Measurements from ENCODE around the gene KRTAP5-7. TPM values are rescaled to one million over a fixed set of nuclear protein-coding genes. Genes with fewer than 3 reads are reported as not detected.

Gene KRTAP5-7
- total RNA-seq, 1 donor from 2014 or later: not detected

DNA sequence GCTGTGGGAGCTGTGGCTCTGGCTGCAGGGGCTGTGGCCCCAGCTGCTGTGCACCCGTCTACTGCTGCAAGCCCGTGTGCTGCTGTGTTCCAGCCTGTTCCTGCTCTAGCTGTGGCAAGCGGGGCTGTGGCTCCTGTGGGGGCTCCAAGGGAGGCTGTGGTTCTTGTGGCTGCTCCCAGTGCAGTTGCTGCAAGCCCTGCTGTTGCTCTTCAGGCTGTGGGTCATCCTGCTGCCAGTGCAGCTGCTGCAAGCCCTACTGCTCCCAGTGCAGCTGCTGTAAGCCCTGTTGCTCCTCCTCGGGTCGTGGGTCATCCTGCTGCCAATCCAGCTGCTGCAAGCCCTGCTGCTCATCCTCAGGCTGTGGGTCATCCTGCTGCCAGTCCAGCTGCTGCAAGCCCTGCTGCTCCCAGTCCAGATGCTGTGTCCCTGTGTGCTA is 21.7 kb downstream of the KRTAP5-7 start:
- Mint-ChIP-seq H3K27ac (ENCODE audit: unreplicated experiment) (no peak overlapping the region), H3K27me3 (ENCODE audit: low read depth, unreplicated experiment) (peaks cover 47% of the 10 kb centered on the region), H3K4me3 (ENCODE audit: unreplicated experiment) (no peak overlapping the region), H3K4me1 (ENCODE audit: low read depth, unreplicated experiment) (no peaks in the 10 kb centered on the region), H3K9me3 (ENCODE audit: unreplicated experiment) (peaks cover 9% of the 10 kb centered on the region), H3K36me3 (ENCODE audit: low read depth, unreplicated experiment) (peaks cover 6% of the 10 kb centered on the region)
- DNase-seq (ENCODE audit: low read depth) (no peak), FAIRE-seq (no peak)
- no peaks in the 10 kb centered on the region for H3K4me1 ChIP-seq (ENCODE audit: insufficient read depth, low read length)
- no peak overlapping the region for H2AFZ ChIP-seq (ENCODE audit: low read depth, low read length)
- no peak overlapping the region for H3K27ac ChIP-seq (ENCODE audit: low read depth, low read length)
- no peaks in the 10 kb centered on the region for H4K20me1 ChIP-seq (ENCODE audit: insufficient read depth, low read length)
- no peak overlapping the region for H3K4me2 ChIP-seq (ENCODE audit: low read length)
- no peak overlapping the region for H3K9ac ChIP-seq (ENCODE audit: low read length)
- no peaks in the 10 kb centered on the region for H3K79me2 ChIP-seq (ENCODE audit: insufficient read depth, low read length)
- TF ChIP-seq, protein P1, sequence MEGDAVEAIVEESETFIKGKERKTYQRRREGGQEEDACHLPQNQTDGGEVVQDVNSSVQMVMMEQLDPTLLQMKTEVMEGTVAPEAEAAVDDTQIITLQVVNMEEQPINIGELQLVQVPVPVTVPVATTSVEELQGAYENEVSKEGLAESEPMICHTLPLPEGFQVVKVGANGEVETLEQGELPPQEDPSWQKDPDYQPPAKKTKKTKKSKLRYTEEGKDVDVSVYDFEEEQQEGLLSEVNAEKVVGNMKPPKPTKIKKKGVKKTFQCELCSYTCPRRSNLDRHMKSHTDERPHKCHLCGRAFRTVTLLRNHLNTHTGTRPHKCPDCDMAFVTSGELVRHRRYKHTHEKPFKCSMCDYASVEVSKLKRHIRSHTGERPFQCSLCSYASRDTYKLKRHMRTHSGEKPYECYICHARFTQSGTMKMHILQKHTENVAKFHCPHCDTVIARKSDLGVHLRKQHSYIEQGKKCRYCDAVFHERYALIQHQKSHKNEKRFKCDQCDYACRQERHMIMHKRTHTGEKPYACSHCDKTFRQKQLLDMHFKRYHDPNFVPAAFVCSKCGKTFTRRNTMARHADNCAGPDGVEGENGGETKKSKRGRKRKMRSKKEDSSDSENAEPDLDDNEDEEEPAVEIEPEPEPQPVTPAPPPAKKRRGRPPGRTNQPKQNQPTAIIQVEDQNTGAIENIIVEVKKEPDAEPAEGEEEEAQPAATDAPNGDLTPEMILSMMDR (IDR thresholded peaks at IDR 0.05; ENCODE audit: insufficient read depth, low read depth, low read length): no peak
- no peak for TF ChIP-seq EZH2 (IDR thresholded peaks at IDR 0.05; ENCODE audit: insufficient read depth, low read length)
- no peak overlapping the region for H3K4me3 ChIP-seq (ENCODE audit: insufficient read depth, low read depth, low read length)
- H3K9me3 ChIP-seq (ENCODE audit: insufficient read depth, low read depth, low read length): no peaks in the 10 kb centered on the region
- H3K27me3 ChIP-seq (ENCODE audit: insufficient read depth, low read length): no peaks in the 10 kb centered on the region
- no peaks in the 10 kb centered on the region for H3K36me3 ChIP-seq (ENCODE audit: insufficient read depth, low read length)

DNA sequence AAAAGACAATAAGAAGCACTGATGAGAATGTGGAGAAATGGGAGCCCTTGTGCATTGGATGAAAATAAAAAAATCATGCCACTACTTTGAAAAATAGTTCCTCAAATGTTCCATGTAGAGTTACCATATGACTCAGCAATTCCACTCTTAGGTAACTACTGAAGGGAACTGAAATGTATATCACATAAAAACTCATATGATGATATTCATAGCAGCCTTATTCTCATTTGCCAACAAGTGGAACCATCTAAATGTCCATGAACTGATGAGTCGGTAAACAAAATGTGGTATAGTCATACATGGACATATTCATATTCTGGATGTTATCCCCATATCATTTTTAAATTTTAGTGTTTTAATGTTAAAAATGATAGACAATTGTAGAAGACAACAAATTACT is 24.6 kb downstream of the KRTAP5-7 start:
- Histone ChIP-seq H3K4me2 (ENCODE audit: low read length) (no peak overlapping the region), H2AFZ (ENCODE audit: low read depth, low read length) (no peak overlapping the region), H3K4me1 (ENCODE audit: insufficient read depth, low read length) (no peaks in the 10 kb centered on the region), H3K79me2 (ENCODE audit: insufficient read depth, low read length) (no peaks in the 10 kb centered on the region), H3K27me3 (ENCODE audit: insufficient read depth, low read length) (no peaks in the 10 kb centered on the region), H3K9me3 (ENCODE audit: insufficient read depth, low read depth, low read length) (no peaks in the 10 kb centered on the region), H3K9ac (ENCODE audit: low read length) (no peak overlapping the region), H3K27ac (ENCODE audit: low read depth, low read length) (no peak overlapping the region), H3K4me3 (ENCODE audit: insufficient read depth, low read depth, low read length) (no peak overlapping the region), H4K20me1 (ENCODE audit: insufficient read depth, low read length) (no peaks in the 10 kb centered on the region), H3K36me3 (ENCODE audit: insufficient read depth, low read length) (no peaks in the 10 kb centered on the region)
- no peak for FAIRE-seq
- H3K9me3 Mint-ChIP-seq (ENCODE audit: unreplicated experiment): peaks cover 3% of the 10 kb centered on the region
- peaks cover 42% of the 10 kb centered on the region for H3K27me3 Mint-ChIP-seq (ENCODE audit: low read depth, unreplicated experiment)
- H3K4me1 Mint-ChIP-seq (ENCODE audit: low read depth, unreplicated experiment): no peaks in the 10 kb centered on the region
- no peak overlapping the region for H3K27ac Mint-ChIP-seq (ENCODE audit: unreplicated experiment)
- peaks cover 2% of the 10 kb centered on the region for H3K36me3 Mint-ChIP-seq (ENCODE audit: low read depth, unreplicated experiment)
- no peak for TF ChIP-seq EZH2 (IDR thresholded peaks at IDR 0.05; ENCODE audit: insufficient read depth, low read length)
- TF ChIP-seq, protein P1 (IDR thresholded peaks at IDR 0.05; ENCODE audit: insufficient read depth, low read depth, low read length): no peak
- no peak for DNase-seq (ENCODE audit: low read depth)
- no peak overlapping the region for H3K4me3 Mint-ChIP-seq (ENCODE audit: unreplicated experiment)

DNA sequence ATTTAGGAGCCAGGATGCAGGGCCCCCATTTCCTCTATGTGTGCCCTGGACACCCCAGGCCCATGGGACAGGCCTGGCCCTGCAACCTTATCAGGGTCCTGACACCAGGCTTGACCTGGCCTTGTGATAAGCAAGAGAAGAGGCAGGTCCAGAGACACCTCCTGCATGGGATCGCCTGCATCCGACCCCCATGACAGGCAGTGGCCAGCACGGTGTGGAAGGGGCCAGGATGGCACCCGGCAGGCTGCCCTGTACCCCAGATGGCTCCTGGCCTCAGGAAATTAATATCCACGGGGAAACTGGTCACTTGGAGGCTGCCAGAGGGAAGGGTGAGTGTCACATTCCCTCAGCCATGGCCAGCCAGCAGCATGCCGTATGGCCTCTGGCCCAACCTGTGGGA is 27.9 kb downstream of the KRTAP5-7 start:
- DNase-seq (ENCODE audit: low read depth) (no peak), FAIRE-seq (no peak)
- TF ChIP-seq, protein P1 (IDR thresholded peaks at IDR 0.05; ENCODE audit: insufficient read depth, low read depth, low read length): no peak
- TF ChIP-seq EZH2 (IDR thresholded peaks at IDR 0.05; ENCODE audit: insufficient read depth, low read length): no peak
- Histone ChIP-seq H3K4me2 (ENCODE audit: low read length) (no peak overlapping the region), H3K79me2 (ENCODE audit: insufficient read depth, low read length) (no peaks in the 10 kb centered on the region), H3K9ac (ENCODE audit: low read length) (no peak overlapping the region), H3K36me3 (ENCODE audit: insufficient read depth, low read length) (no peaks in the 10 kb centered on the region), H4K20me1 (ENCODE audit: insufficient read depth, low read length) (no peaks in the 10 kb centered on the region), H3K27me3 (ENCODE audit: insufficient read depth, low read length) (peaks cover 3% of the 10 kb centered on the region), H3K9me3 (ENCODE audit: insufficient read depth, low read depth, low read length) (no peaks in the 10 kb centered on the region), H2AFZ (ENCODE audit: low read depth, low read length) (no peak overlapping the region), H3K4me1 (ENCODE audit: insufficient read depth, low read length) (no peaks in the 10 kb centered on the region), H3K4me3 (ENCODE audit: insufficient read depth, low read depth, low read length) (no peak overlapping the region), H3K27ac (ENCODE audit: low read depth, low read length) (no peak overlapping the region)
- Mint-ChIP-seq H3K4me1 (ENCODE audit: low read depth, unreplicated experiment) (no peaks in the 10 kb centered on the region), H3K9me3 (ENCODE audit: unreplicated experiment) (peaks cover 7% of the 10 kb centered on the region), H3K27ac (ENCODE audit: unreplicated experiment) (no peak overlapping the region), H3K36me3 (ENCODE audit: low read depth, unreplicated experiment) (no peaks in the 10 kb centered on the region), H3K27me3 (ENCODE audit: low read depth, unreplicated experiment) (peaks cover 22% of the 10 kb centered on the region), H3K4me3 (ENCODE audit: unreplicated experiment) (no peak overlapping the region)
